IMR-90 (cell line): Measurements from ENCODE around the gene ZYG11A. TPM values are rescaled to one million over a fixed set of nuclear protein-coding genes. Genes with fewer than 3 reads are reported as not detected.

Source experiments
- ATAC-seq: fragments of 200-7000 bp; cut with Tn5 transposase; 2 replicates; pipeline ENCODE4 v1.9.1; 2020; ENCODE audit warnings: low read depth, mild to moderate bottlenecking, moderate library complexity
- BruUV-seq: library from RNA; stranded (reverse); fragments of 400-500 nt; replicated peaks from 2 replicates; lab custom pipeline; 2021; lab: Mats Ljungman, UMichigan
- CTCF ChIA-PET: fragments of 300-600 bp; formaldehyde crosslinking; extraction: SDS; loops from one replicate; lab custom pipeline; 2021; ENCODE audit warnings: antibody characterized with exemption; lab: Yijun Ruan, JAX
- POLR2A ChIA-PET: fragments of 300-600 bp; sonication (Branson Sonifier 250); formaldehyde crosslinking; loops from one replicate; lab custom pipeline; 2022; ENCODE audit warnings: antibody characterized with exemption; ENCODE audit not compliant: unreplicated experiment; lab: Charles Lee
- DNase-seq: peaks from one replicate; pipeline ENCODE4 v3.0.0; 2013
- H2AFZ ChIP-seq: replicated peaks from 2 replicates; pipeline ENCODE3; 2013; ENCODE audit warnings: low read length, mild to moderate bottlenecking; ENCODE audit not compliant: poor library complexity
- H2AK5ac ChIP-seq: 2 replicates; pipeline ENCODE4 v1.6.1; 2013; ENCODE audit warnings: low read depth, low read length, inconsistent platforms
- H2AK9ac ChIP-seq: replicated peaks from 2 replicates; pipeline ENCODE3; 2013; ENCODE audit warnings: mild to moderate bottlenecking, low read depth, low read length, moderate library complexity; ENCODE audit not compliant: poor library complexity
- H2BK120ac ChIP-seq: 2 replicates; pipeline ENCODE4 v1.6.1; 2013; ENCODE audit warnings: low read depth, low read length, inconsistent platforms
- H2BK15ac ChIP-seq: 3 replicates; pipeline ENCODE4 v1.6.1; 2013; ENCODE audit warnings: low read depth, low read length, inconsistent platforms
- H2BK20ac ChIP-seq: 2 replicates; pipeline ENCODE4 v1.6.1; 2013; ENCODE audit warnings: low read depth, mild to moderate bottlenecking, inconsistent platforms, low read length, moderate library complexity
- H2BK5ac ChIP-seq: 2 replicates; pipeline ENCODE4 v1.6.1; 2013; ENCODE audit warnings: mild to moderate bottlenecking, low read depth, low read length, inconsistent platforms; ENCODE audit not compliant: poor library complexity, severe bottlenecking
- H3K14ac ChIP-seq: replicated peaks from 2 replicates; pipeline ENCODE4 v1.6.1; 2013; ENCODE audit warnings: low read depth, low read length, inconsistent platforms
- H3K18ac ChIP-seq: 2 replicates; pipeline ENCODE4 v1.6.1; 2013; ENCODE audit warnings: low read depth, low read length, control low read depth
- H3K23ac ChIP-seq: 2 replicates; pipeline ENCODE4 v1.6.1; 2013; ENCODE audit warnings: low read depth, low read length, inconsistent platforms
- H3K27ac ChIP-seq: 2 replicates; pipeline ENCODE4 v1.5.1; 2013; ENCODE audit warnings: mild to moderate bottlenecking, control low read depth, low read length; ENCODE audit not compliant: insufficient read depth
- H3K27me3 ChIP-seq: 2 replicates; pipeline ENCODE4 v1.6.1; 2013; ENCODE audit warnings: low read length; ENCODE audit not compliant: control insufficient read depth, insufficient read depth
- H3K36me3 ChIP-seq: 2 replicates; pipeline ENCODE4 v1.6.1; 2013; ENCODE audit warnings: low read length, mixed read lengths; ENCODE audit not compliant: control insufficient read depth, insufficient read depth
- H3K4ac ChIP-seq: 2 replicates; pipeline ENCODE4 v1.6.1; 2013; ENCODE audit warnings: low read depth, low read length, inconsistent platforms
- H3K4me1 ChIP-seq: 2 replicates; pipeline ENCODE4 v1.6.1; 2013; ENCODE audit warnings: low read length, mixed read lengths; ENCODE audit not compliant: control insufficient read depth, insufficient read depth
- H3K4me2 ChIP-seq: 2 replicates; pipeline ENCODE4 v1.6.1; 2013; ENCODE audit warnings: low read depth, mild to moderate bottlenecking, control low read depth, low read length, moderate library complexity
- H3K4me3 ChIP-seq: 2 replicates; pipeline ENCODE4 v1.5.1; 2013; ENCODE audit warnings: low read depth, mild to moderate bottlenecking, control low read depth, low read length, moderate library complexity; ENCODE audit not compliant: insufficient read depth
- H3K56ac ChIP-seq: 2 replicates; pipeline ENCODE4 v1.6.1; 2013; ENCODE audit warnings: low read length, inconsistent platforms; ENCODE audit not compliant: insufficient read depth; ENCODE audit errors: extremely low read depth
- H3K79me1 ChIP-seq, 2 experiments: 2 replicates each; pipeline ENCODE4 v1.6.1; 2013; ENCODE audit warnings: low read length in 2 of 2, inconsistent platforms in 1 of 2, low read depth in 1 of 2
- H3K9ac ChIP-seq: 2 replicates; pipeline ENCODE4 v1.6.1; 2013; ENCODE audit warnings: low read depth, low read length, control low read depth
- H3K9me1 ChIP-seq: 2 replicates; pipeline ENCODE4 v1.6.1; 2013; ENCODE audit warnings: low read length, inconsistent platforms; ENCODE audit not compliant: insufficient read depth
- H3K9me3 ChIP-seq: 2 replicates; pipeline ENCODE4 v1.6.1; 2013; ENCODE audit warnings: low read length; ENCODE audit not compliant: control insufficient read depth, insufficient read depth
- H4K20me1 ChIP-seq: 2 replicates; pipeline ENCODE4 v1.6.1; 2013; ENCODE audit warnings: low read length, inconsistent platforms; ENCODE audit not compliant: insufficient read depth
- H4K5ac ChIP-seq: 2 replicates; pipeline ENCODE4 v1.6.1; 2013; ENCODE audit warnings: mild to moderate bottlenecking, low read depth, low read length, control low read depth
- H4K8ac ChIP-seq, 2 experiments: 2 replicates each; pipeline ENCODE4 v1.6.1; 2013; ENCODE audit warnings: low read depth in 2 of 2, low read length in 2 of 2, control low read depth in 1 of 2, inconsistent platforms in 1 of 2
- H4K91ac ChIP-seq: 2 replicates; pipeline ENCODE4 v1.6.1; 2013; ENCODE audit warnings: low read depth, low read length, inconsistent platforms; ENCODE audit not compliant: insufficient read depth
- BHLHE40 ChIP-seq: fragments of 150-350 bp; IDR thresholded peaks from 2 replicates; pipeline ENCODE4 v1.6.1; 2016; ENCODE audit warnings: mild to moderate bottlenecking, low read depth, low read length
- CEBPB ChIP-seq: IDR thresholded peaks from 2 replicates; pipeline ENCODE4 v1.6.1; 2012; ENCODE audit warnings: low read depth, low read length, improper control_type of control experiment
- FOS ChIP-seq: fragments of 150-350 bp; IDR thresholded peaks from 2 replicates; pipeline ENCODE4 v1.6.1; 2016; ENCODE audit warnings: low read depth, low read length
- MAFK ChIP-seq: IDR thresholded peaks from 2 replicates; pipeline ENCODE4 v1.6.1; 2012; ENCODE audit warnings: low read depth, low read length, improper control_type of control experiment
- MAZ ChIP-seq: IDR thresholded peaks from 2 replicates; pipeline ENCODE4 v1.6.1; 2012; ENCODE audit warnings: low read depth, mild to moderate bottlenecking, low read length, improper control_type of control experiment, moderate library complexity, borderline replicate concordance
- NFE2L2 ChIP-seq: fragments of 150-350 bp; IDR thresholded peaks from 2 replicates; pipeline ENCODE4 v1.6.1; 2016; ENCODE audit warnings: low read depth, mild to moderate bottlenecking, low read length
- POLR2A ChIP-seq: IDR thresholded peaks from 2 replicates; pipeline ENCODE4 v1.6.1; 2012; ENCODE audit warnings: mild to moderate bottlenecking, low read depth, low read length
- RAD21 ChIP-seq: IDR thresholded peaks from 2 replicates; pipeline ENCODE4 v1.6.1; 2012; ENCODE audit warnings: low read length, improper control_type of control experiment
- USF2 ChIP-seq: fragments of 150-350 bp; IDR thresholded peaks from 2 replicates; pipeline ENCODE4 v1.6.1; 2017; ENCODE audit warnings: mild to moderate bottlenecking, antibody characterized with exemption, low read length, low read depth
- WGBS, 2 experiments: methylation state at CpG; one replicate each; pipeline versions ENCODE4 v1.1.5 to v1.1.7; 2013; ENCODE audit warnings: missing lambda C conversion rate in 2 of 2; ENCODE audit not compliant: insufficient read length in 1 of 2; ENCODE audit errors: extremely low coverage in 2 of 2; 5-methylcytosine and 5-hydroxymethylcytosine counted together
- dilution Hi-C: fragments of 300-500 bp; cut with HindIII; formaldehyde crosslinking; loops from one replicate; pipeline ENCODE4 v1.14.3; 2018; ENCODE audit warnings: low sequenced_read_pairs; ENCODE audit not compliant: unreplicated experiment
- in situ Hi-C: fragments of 300-500 bp; cut with MboI; formaldehyde crosslinking; loops from 3 replicates; pipeline ENCODE4 v1.14.3; 2019; ENCODE audit warnings: low sequenced_read_pairs, inconsistent platforms, mixed read lengths
- intact Hi-C: fragments of 100-400 bp; cut with micrococcal nuclease; formaldehyde crosslinking; loops from 2 replicates; pipeline ENCODE4 v1.10.0; 2022
- polyA plus RNA-seq, 3 experiments: library from polyadenylated mRNA; depleted of rRNA; stranded (reverse); fragments of >200 nt; gene quantifications; 2 replicates each; pipeline ENCODE4 v1.2.3, GENCODE V29; 2012; ENCODE audit warnings: low replicate concordance in 1 of 3
- total RNA-seq: library from RNA; depleted of rRNA; stranded (reverse); fragments of >200 nt; gene quantifications from 2 replicates; pipeline ENCODE4 v1.2.3, GENCODE V29; 2012

ZYG11A gene
- total and polyA plus RNA-seq, 2 of the 4 experiments (the other 2 are of a cell fraction), result 0.63 to 2.0 TPM

- Histone ChIP-seq H3K36me3 (no peaks in the 10 kb centered on the region), H3K9me3 (no peaks in the 10 kb centered on the region), H4K91ac (no peak overlapping the region), H2AK5ac (peak overlapping the region; percentile 74), H3K23ac (peak overlapping the region; percentile 100), H3K4me2 (peak overlapping the region; percentile 66), H3K56ac (peak overlapping the region; percentile 57; the same call in 1 of the 2 replicates), H2BK120ac (peak overlapping the region; percentile 23; the same call in 1 of the 2 replicates), H3K14ac (peak overlapping the region; percentile 93), H4K20me1 (peaks cover 3% of the 10 kb centered on the region; the same call in 1 of the 2 replicates), H2BK5ac (no peak overlapping the region), H3K9me1 (peaks cover 3% of the 10 kb centered on the region; the same call in 1 of the 2 replicates), H3K27me3 (no peaks in the 10 kb centered on the region), H3K4me3 (peak overlapping the region; percentile 77), H4K5ac (no peak overlapping the region), H2BK15ac (no peak overlapping the region; the same call in 2 of the 3 replicates), H2BK20ac (no peak overlapping the region), H3K18ac (no peak overlapping the region), H3K9ac (peak overlapping the region; percentile 59), H2AFZ (peak overlapping the region; percentile 95), H2AK9ac (peak overlapping the region; percentile 53), H3K79me1 (peaks cover 12 to 28% of the 10 kb centered on the region in 2 experiments), H3K27ac (peak overlapping the region; percentile 0; the same call in 1 of the 2 replicates), H3K4me1 (0 out of 2 replicates have a peak, but pooled peaks cover 3% of the 10 kb centered on the region), H3K4ac (peak overlapping the region; percentile 81), H4K8ac (peak overlapping the region; percentile 85 to 94; a peak in 2 of 4 replicates)
- no TSS peak for BruUV-seq
- DNase-seq, result peak; percentile 27
- no peak for TF ChIP-seq BHLHE40
- TF ChIP-seq USF2, result no peak
- no peak; the same call in 1 of the 2 replicates for TF ChIP-seq MAZ
- TF ChIP-seq MAFK, result no peak
- TF ChIP-seq POLR2A, result no peak
- TF ChIP-seq CEBPB, result no peak
- TF ChIP-seq FOS, result no peak
- TF ChIP-seq NFE2L2, result no peak
- no peak for TF ChIP-seq RAD21
- CTCF ChIA-PET, result interaction anchor here (0.5 kb wide), 1 partner anchor 39 kb away, joined by 3 read pairs; no protein-coding TSS in a partner anchor
- 15% methylated on average over 13 of the region's 15 CpGs; no CpG with 5 or more reads in 1 of the 2 experiments for WGBS, 2 experiments
- ATAC-seq, result peak; percentile 24
- dilution Hi-C loops, result no loop called here
- in situ Hi-C loops, result no loop called here
- POLR2A ChIA-PET, result no interaction called here
- intact Hi-C loops, result loop anchor here (10.0 kb wide), 2 partner anchors 223 to 257 kb away; no protein-coding TSS in a partner anchor
Observed at GRCh38 chr1:52928015-52928404, 85.5 kb downstream of the ZYG11A start.
